Activated CD4-positive, alpha-beta T cell treated with anti-CD3 and anti-CD28 coated beads, Interleukin-2, Interleukin-4, amounts not matched to agents 100 ng/mL and 50 ng/mL, durations not matched to agents 16 hours and 8 hours (primary cell): ENCODE results near the gene SH3RF3.

Experiments used
- DNase-seq: peaks from one replicate; pipeline ENCODE4 v3.0.0-alpha.2; 2020; ENCODE audit warnings: low spot score

The SH3RF3 gene

GRCh38 chr2:109476641-109477441 is 347.8 kb downstream of the SH3RF3 start:
- DNase-seq = no peak

- no peak for DNase-seq
These were observed 350.0 kb downstream of the SH3RF3 start for GRCh38 chr2:109478906-109479493.

- no peak for DNase-seq
These were observed 350.8 kb downstream of the SH3RF3 start for GRCh38 chr2:109479804-109480203.

GRCh38 chr2:109480486-109481195 is 351.6 kb downstream of the SH3RF3 start:
- no peak for DNase-seq

- DNase-seq = no peak
These were observed 352.2 kb downstream of the SH3RF3 start for GRCh38 chr2:109481196-109481555.

GRCh38 chr2:109481599-109481998 is 352.6 kb downstream of the SH3RF3 start:
- DNase-seq = no peak

GRCh38 chr2:109482361-109482861 is 353.4 kb downstream of the SH3RF3 start:
- DNase-seq = no peak

- no peak for DNase-seq
These were observed 357.9 kb downstream of the SH3RF3 start for GRCh38 chr2:109486711-109487535.

GRCh38 chr2:109487536-109487869 is 358.5 kb downstream of the SH3RF3 start:
- no peak for DNase-seq

GRCh38 chr2:109487871-109488655 is 359.1 kb downstream of the SH3RF3 start:
- DNase-seq = no peak

- DNase-seq = no peak
These were observed 360.3 kb downstream of the SH3RF3 start for GRCh38 chr2:109489296-109489695.

GRCh38 chr2:109493176-109493935 is 364.4 kb downstream of the SH3RF3 start:
- no peak for DNase-seq

GRCh38 chr2:109494351-109494750 is 365.3 kb downstream of the SH3RF3 start:
- DNase-seq = no peak

GRCh38 chr2:109497463-109497862 is 368.5 kb downstream of the SH3RF3 start:
- no peak for DNase-seq

- DNase-seq = no peak
These were observed 369.2 kb downstream of the SH3RF3 start for GRCh38 chr2:109497911-109498870.

GRCh38 chr2:109498906-109499305 is 369.9 kb downstream of the SH3RF3 start:
- DNase-seq = no peak

- DNase-seq = no peak
These were observed 370.6 kb downstream of the SH3RF3 start for GRCh38 chr2:109499566-109499965.

GRCh38 chr2:109500910-109501309 is 371.9 kb downstream of the SH3RF3 start:
- DNase-seq = no peak

- no peak for DNase-seq
These were observed 372.5 kb downstream of the SH3RF3 start for GRCh38 chr2:109501461-109501860.
